OCI-LY3 (cell line): ENCODE results near the gene PRDX3.

ENCODE experiments used
- CTCF ChIP-seq: fragments of 200-600, 300-600 bp; sonication (generic); IDR thresholded peaks from 2 replicates; pipeline ENCODE4 v1.5.1; 2014; ENCODE audit warnings: antibody characterized with exemption, low read length, low read depth
- EZH2phosphoT487 ChIP-seq: fragments of 200-600 bp; shearing (Covaris generic); IDR thresholded peaks from 2 replicates; pipeline ENCODE4 v1.6.1; 2018; ENCODE audit warnings: antibody characterized with exemption, mixed run types, low read depth

DNA sequence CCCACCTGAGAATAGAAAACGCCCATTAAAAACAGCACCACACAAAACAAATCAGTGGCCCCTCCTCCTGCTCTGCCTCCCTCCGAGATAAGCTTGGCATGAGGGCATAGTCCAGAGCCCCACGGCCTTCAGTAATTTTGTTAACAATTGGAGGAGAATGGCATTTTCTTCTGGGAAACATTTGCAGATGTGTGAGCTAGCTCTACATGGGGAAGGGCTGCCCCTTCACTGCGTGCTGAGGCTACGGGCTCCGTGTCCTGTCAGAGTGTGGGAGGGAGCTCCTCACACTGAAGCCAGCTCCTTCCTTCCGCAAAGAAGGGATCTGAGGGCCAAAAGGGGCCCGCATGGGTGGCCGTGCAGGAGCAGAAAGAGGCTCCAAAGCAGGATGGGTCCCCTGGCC is 43.9 kb upstream of the PRDX3 start:
- TF ChIP-seq CTCF (no peak), EZH2phosphoT487 (no peak)
